Activated CD8-positive, alpha-beta memory T cell treated with anti-CD3 and anti-CD28 coated beads for 36 hours (primary cell): ENCODE data around the gene CACFD1. TPM values are rescaled to one million over a fixed set of nuclear protein-coding genes. Genes with fewer than 3 reads are reported as not detected.

Experiments
- CTCF ChIA-PET: fragments of 350-600 bp; sonication (Branson Sonifier 250); formaldehyde crosslinking; loops from one replicate; lab custom pipeline; 2021; ENCODE audit warnings: antibody characterized with exemption; lab: Charles Lee
- POLR2A ChIA-PET: fragments of 350-600 bp; sonication (Branson Sonifier 250); formaldehyde crosslinking; loops from one replicate; lab custom pipeline; 2021; ENCODE audit warnings: antibody characterized with exemption; lab: Charles Lee
- total RNA-seq, 2 experiments: library from RNA; stranded (reverse); gene quantifications; one replicate each; pipeline ENCODE4 v1.2.3, GENCODE V29; 2021

The CACFD1 gene
- total RNA-seq, 2 experiments from 2014 or later: 0.90 to 0.97 TPM

DNA sequence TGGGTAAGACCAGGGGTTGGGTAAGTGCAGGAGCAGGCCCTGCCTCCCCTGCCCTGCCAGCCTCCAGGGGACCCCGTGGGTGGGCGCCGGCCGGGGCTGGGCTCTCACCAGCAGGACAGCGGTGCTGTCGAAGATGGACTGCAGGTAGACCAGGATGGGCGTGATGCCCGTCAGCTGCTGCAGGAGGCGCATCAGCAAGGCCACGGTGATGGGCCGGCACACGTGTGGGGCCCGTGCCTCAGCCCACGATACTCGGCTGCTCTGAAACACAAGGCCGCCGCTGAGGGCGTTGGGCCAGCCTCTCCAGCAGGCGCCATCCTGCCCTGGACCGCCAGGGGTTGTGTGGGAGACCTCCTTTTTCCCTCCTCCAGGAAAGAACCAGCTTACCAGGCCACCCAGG, 15.1 kb downstream of the CACFD1 start:
- CTCF ChIA-PET: interaction anchor here (1.4 kb wide), 1 partner anchor 288 kb away, joined by 3 read pairs; no protein-coding TSS in a partner anchor
- POLR2A ChIA-PET: no interaction called here

- POLR2A ChIA-PET: no interaction called here
- CTCF ChIA-PET: interaction anchor here (1.4 kb wide), 1 partner anchor 289 kb away, joined by 3 read pairs; no protein-coding TSS in a partner anchor
These were observed 15.7 kb downstream of the CACFD1 start for GRCh38 chr9:133475292-133476012.

GRCh38 chr9:133476036-133476931, 16.5 kb downstream of the CACFD1 start:
- ChIA-PET CTCF (no interaction called here), POLR2A (no interaction called here)

GRCh38 chr9:133476941-133477340, 17.2 kb downstream of the CACFD1 start:
- CTCF ChIA-PET: no interaction called here

GRCh38 chr9:133477461-133477860, 17.7 kb downstream of the CACFD1 start:
- CTCF ChIA-PET: interaction anchor here (2.6 kb wide), 1 partner anchor 292 kb away, joined by 6 read pairs; no protein-coding TSS in a partner anchor
- POLR2A ChIA-PET: no interaction called here

More at GRCh38 chr9:133476941-133477340, 17.2 kb downstream of the CACFD1 start:
- POLR2A ChIA-PET: no interaction called here

DNA sequence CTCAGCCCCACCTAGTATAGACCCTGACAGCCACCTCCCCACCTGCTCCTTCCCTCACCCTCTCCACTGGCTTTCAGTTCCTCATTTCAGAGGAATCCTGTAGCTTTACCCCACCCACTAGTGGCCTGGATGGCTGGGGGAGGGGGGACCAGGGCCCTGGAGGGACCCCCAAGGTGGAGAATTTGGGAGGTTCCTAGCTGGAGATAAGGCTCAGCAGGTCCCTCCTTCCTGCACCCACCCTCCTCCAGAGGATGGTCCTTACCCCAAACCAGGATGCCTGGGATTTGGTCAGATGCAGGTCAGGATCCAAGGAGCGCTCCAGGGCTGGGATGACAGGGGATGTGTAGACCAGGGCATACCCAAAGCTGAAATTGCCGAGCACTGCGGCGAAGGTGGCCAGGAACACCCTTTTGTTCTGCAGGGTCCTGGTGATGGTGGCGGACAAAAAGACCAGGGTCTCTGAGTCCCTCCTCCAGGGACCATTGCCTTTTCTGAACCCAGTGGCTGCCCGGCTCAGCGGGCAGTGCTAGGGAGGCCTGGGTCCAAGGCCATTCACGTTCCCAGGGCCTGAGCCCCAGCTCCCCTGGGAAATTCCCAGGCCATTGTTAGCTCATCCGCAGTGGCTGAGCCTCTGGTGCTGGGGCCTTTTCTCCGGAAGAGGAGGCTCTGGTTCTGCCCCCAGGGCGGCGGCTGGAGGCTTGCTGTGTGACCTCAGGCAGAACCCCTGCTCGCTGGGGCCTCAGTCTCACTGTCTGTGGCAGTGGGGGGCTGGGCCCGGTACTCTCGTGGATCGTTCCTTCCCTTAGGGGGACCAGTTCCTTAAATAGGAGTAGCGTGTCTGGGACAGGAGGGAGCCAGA, 18.4 kb downstream of the CACFD1 start:
- POLR2A ChIA-PET: interaction anchor here (0.6 to 2.1 kb wide), 2 partner anchors 18 to 130 kb away, joined by 3 to 7 read pairs; partner anchors contain the start of genes CACFD1, MED22 and RPL7A
- CTCF ChIA-PET: interaction anchor here (0.6 to 2.6 kb wide), 2 partner anchors 99 to 292 kb away, joined by 3 to 6 read pairs; no protein-coding TSS in a partner anchor

DNA sequence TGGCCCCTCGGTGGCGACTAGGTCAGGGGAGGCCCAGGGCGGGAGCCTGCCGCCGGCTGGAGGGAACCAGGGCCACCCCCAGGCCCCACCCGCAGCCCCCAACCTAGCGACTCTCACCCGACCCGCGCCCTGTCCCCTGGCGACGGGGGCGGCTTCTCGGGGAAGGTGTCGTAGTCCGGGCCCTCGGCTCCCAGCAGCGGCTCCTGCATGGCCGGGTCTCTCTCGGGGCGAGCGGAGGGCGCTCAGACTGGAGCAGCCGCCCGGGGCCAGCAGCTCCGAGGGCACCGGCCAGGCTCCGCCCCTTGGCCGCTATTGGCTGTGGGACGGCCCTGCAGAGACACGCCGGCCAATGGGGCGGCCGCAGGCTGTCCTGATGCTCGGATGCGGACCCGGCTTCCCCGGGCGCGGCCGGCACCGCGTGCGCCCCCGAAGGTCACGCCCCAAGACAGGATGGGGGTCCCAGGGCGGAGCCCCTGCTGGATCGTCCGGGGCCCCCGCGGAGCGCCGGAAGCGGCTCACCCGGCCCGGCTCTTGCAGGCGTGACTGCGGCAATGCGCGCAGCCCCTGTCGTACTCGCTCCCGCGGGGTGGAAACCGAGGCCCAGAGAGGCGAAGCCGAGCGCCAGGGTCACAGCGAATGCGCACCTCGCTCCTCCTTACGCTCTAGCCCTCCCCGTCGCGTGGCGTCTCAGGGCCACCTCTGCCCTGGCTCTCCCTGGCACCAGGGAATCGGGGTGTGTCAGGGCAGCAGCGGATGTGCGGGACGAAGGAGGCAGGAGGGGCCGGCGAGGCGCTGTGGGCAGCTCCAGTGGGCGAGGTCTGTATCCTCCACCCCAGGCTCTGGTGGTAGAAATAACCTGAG, 19.3 kb downstream of the CACFD1 start, which contains the start of gene SLC2A6:
Gene SLC2A6 (minus strand): TSS at position 249 of the 861 bp plus-strand sequence. CDS start 40 bp downstream, at position 209.
- POLR2A ChIA-PET: interaction anchor here (0.6 to 2.1 kb wide), 3 partner anchors 19 to 131 kb away, joined by 3 to 7 read pairs (median 4); partner anchors contain the start of genes CACFD1, MED22 and RPL7A

GRCh38 chr9:133483611-133484010, 23.8 kb downstream of the CACFD1 start:
- POLR2A ChIA-PET: interaction anchor here (1.0 kb wide), 1 partner anchor 67 kb away, joined by 6 read pairs; no protein-coding TSS in a partner anchor
- CTCF ChIA-PET: interaction anchor here (0.6 to 1.6 kb wide), 2 partner anchors 70 to 502 kb away, joined by 3 read pairs; no protein-coding TSS in a partner anchor

More for the DNA sequence above, 19.3 kb downstream of the CACFD1 start, which contains the start of gene SLC2A6:
- CTCF ChIA-PET: interaction anchor here (0.6 to 2.6 kb wide), 3 partner anchors 11 to 293 kb away, joined by 3 to 6 read pairs (median 3); no protein-coding TSS in a partner anchor

DNA sequence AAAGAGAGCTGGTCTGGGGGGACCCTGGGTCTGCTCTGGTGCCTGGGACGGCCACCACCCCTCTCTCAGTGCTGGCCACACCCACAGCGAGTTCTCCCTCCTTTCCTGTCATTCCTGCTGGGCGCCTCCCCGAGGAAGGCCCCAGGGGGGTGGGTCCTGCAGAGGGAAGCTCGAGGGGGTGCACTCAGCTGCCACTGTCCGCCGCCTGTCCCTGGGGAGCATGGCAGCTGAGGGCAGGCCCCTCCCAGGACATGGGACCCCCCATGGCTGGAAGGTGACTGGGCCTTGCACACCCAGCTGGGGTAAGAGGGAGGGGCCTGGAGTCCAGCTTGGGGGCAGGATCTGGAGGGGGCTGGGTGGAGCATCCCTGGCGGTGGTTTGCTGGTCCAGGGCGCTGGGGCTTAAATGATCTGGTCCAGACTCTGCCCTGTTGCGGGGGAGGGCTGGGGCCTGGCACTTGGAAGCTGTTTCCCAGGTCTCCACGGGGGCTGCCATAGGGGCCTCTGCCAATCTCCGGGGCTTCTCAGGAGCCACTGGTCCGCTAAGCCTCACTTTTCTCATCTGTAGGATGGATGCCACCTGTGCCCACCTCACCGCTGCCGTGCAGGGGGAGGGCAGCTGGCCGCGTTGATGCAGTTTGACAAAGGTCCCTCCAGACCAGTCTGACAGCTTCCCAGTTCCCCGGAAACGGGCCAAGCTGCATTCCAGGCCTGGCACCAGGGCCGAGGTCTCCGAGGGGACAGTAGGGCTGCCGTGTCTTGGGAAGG, 25.1 kb downstream of the CACFD1 start:
- ChIA-PET CTCF (interaction anchor here (0.6 to 2.3 kb wide), 3 partner anchors 25 to 298 kb away, joined by 3 to 17 read pairs (median 3); partner anchors contain the start of gene CACFD1), POLR2A (interaction anchor here (1.0 kb wide), 1 partner anchor 68 kb away, joined by 6 read pairs; no protein-coding TSS in a partner anchor)

DNA sequence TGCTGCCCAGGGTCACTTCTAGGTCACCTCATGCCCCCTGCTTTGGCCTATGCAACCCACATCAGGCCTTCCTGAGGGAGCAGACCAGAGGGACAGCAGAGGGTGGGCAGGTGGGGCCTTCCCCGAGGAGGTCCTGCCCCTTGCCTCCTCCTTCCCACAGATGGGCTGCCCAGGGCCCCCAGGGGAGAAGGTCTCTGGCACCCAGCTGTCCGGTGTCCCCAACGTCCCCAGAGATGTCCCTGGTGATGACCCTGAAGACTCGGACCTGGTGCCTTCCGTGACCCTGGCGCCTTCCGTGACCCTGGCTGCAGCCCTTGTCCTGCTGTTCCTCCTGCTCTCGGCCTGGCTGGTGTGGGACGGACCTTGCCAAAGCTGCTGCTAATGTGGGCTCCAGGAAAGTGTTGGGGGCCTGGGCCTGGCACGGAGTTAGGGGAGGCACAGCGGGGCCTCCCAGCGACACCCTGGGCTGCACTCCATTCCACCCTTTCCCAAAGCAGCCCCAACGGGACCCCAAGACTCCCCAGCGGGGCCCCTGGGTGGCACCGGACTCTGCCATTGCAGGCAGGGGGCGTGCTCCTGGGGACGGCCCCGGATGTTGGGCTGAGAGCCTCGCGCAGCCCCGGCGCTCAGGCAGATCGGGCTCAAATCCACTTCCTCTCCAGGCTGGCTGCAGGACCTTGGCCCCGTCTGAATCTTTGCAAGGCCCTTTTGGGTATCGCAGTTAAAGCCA, 25.9 kb downstream of the CACFD1 start:
- POLR2A ChIA-PET: no interaction called here
- CTCF ChIA-PET: interaction anchor here (0.6 to 2.3 kb wide), 11 partner anchors 10 to 299 kb away, joined by 3 to 17 read pairs (median 4); partner anchors contain the start of gene CACFD1

DNA sequence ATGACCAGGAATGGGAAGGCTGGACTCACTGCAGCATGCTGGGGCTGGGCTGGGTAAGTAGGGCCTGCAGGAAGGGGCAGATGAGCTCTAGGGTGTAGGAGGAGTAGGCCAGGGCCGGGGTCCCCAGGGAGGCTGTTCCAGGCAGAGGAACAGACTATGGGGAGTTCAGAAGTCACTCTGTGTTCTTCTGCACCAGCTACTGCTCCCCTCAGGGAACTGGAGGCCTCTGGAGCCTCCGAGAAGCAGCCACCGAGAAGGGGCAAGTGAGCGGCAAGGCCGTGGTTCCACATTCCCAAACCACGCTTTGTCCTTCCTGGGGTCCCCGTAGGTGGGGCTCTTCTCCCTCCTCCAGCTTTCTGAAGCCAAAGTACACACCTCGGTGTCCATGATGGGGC, 27.6 kb downstream of the CACFD1 start:
- ChIA-PET CTCF (interaction anchor here (0.6 to 2.3 kb wide), 8 partner anchors 9 to 301 kb away, joined by 3 to 17 read pairs (median 4); no protein-coding TSS in a partner anchor), POLR2A (no interaction called here)

DNA sequence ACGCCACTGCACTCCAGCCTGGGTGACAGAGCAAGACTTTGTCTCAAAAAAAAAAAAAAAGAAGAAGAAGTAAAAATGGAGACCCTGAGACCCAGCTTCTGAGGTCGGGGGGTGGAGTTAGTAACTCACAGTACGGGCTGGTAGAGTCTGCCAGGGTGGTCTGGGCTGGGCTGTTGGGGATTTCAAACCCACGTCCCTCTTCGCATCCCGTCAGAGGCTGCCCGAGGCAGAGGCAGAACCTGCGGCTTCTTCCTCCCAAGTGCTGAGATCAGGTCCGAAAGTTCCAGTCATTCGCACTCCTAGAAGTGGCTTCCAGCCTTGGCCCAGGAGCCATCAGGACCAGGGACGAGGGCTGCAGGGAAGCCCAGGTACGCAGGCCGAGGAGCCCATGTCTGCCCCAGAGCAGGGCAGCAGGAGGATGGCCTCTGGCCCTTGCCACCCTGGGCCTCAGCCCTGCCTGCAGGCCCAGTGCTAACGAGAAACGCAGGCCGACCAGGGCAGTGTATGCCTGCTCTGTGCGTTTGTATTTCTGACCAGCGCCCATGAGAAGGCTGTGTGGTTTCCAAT, 29.0 kb downstream of the CACFD1 start:
- POLR2A ChIA-PET: no interaction called here
- CTCF ChIA-PET: no interaction called here

DNA sequence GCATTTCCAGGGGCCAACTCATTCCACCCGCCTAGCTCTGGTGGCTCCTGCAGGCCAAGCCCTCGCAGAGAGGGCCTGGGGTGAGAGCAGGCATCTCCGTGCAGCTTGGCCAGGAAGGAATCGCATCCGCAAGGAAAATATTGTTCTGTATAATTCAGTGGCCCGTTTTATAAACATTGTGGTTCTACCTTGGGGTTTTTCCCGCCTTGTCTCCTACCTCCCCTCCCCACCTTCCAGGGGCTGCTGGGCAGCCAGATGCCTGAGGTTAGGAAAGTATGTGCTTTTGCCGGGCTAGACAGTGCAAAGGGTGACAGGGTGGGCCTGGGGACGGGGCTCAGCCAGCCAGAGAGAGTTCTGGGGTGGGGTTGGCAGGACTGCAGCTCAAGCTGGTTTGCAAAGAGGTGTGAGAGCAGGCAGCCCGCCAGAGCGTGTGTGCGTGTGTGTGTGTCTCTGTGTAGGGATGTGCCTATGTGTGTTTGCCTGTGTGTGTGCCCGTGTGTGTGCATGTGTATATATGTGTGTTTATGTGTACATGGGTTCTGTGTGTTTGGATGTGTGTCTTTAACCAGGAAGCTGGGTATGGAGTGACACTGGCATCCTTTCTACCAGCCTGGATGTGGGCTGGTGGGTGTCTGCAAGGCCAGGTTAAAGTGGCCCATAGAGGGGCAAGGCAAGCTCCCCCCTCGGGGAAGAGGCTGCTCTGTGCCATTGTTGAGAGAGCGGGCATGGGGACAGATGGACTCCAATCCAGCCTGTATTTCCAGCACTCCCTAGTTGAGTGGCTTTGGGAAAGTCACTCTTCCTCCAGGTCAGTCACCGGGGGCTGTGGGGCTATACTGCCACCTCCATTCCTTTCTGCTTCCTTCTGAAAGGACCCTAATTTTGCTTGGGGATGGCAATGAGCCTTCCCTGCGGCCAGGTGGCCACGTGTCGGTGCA, 29.7 kb downstream of the CACFD1 start:
- ChIA-PET POLR2A (no interaction called here), CTCF (interaction anchor here (0.6 kb wide), 1 partner anchor 10 kb away, joined by 3 read pairs; no protein-coding TSS in a partner anchor)

- POLR2A ChIA-PET: no interaction called here
These were observed 30.5 kb downstream of the CACFD1 start for GRCh38 chr9:133490201-133490681.

More at GRCh38 chr9:133490201-133490681, 30.5 kb downstream of the CACFD1 start:
- CTCF ChIA-PET: interaction anchor here (0.6 kb wide), 1 partner anchor 11 kb away, joined by 3 read pairs; no protein-coding TSS in a partner anchor
